ENCODE measurements around the gene WTIP.
"Not testable (repeated sequence)": the region's sequence is repeated elsewhere in the genome, so short reads cannot be mapped to it uniquely, and the experiment has no call there.

The WTIP gene

GRCh38 chr19:34508540-34508939, 27.0 kb downstream of the WTIP start:
- H3K79me2 ChIP-seq (ENCODE audit: insufficient read depth, low read length): no peaks in the 10 kb centered on the region
- no peak overlapping the region for H2AFZ ChIP-seq (ENCODE audit: low read length)

DNA sequence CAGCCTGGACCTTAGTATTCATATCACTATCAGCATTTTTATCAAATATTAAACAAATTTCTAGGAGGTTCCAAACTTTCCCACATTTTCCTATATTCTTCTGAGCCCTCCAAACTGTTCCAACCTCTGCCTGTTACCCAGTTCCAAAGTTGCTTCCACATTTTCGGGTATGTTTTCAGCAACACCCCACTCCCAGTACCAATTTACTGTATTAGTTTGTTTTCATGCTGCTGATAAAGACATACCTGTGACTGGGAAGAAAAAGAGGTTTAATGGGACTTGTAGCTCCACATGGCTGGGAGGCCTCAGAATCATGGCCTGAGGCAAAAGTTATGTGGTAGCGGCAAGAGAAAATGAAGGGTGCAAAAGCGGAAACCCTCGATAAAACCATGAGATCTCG, 29.3 kb downstream of the WTIP start:
- not testable (repeated sequence) for H3K27me3 ChIP-seq (ENCODE audit: insufficient read depth, low read length); H2AFZ ChIP-seq (ENCODE audit: low read length); H3K27ac ChIP-seq (ENCODE audit: low read depth, low read length, poor library complexity, severe bottlenecking); H3K4me1 ChIP-seq (ENCODE audit: insufficient read depth, low read length, severe bottlenecking); H3K9ac ChIP-seq (ENCODE audit: low read length); H3K9me3 ChIP-seq (ENCODE audit: low read length); H3K79me2 ChIP-seq (ENCODE audit: insufficient read depth, low read length); H3K36me3 ChIP-seq (ENCODE audit: insufficient read depth, low read length); H3F3A ChIP-seq (ENCODE audit: insufficient read depth, low read length); H4K20me1 ChIP-seq (ENCODE audit: insufficient read depth, low read length); H3K9me2 ChIP-seq (ENCODE audit: low read depth, low read length); H3K4me3 ChIP-seq (ENCODE audit: low read depth, low read length, poor library complexity, severe bottlenecking); H3K4me2 ChIP-seq (ENCODE audit: low read length)

More at GRCh38 chr19:34508540-34508939, 27.0 kb downstream of the WTIP start:
- H3K27me3 ChIP-seq (ENCODE audit: insufficient read depth, low read length): no peaks in the 10 kb centered on the region; the same call in 1 of the 2 replicates
- H3K9ac ChIP-seq (ENCODE audit: low read length): no peak overlapping the region
- H3K36me3 ChIP-seq (ENCODE audit: insufficient read depth, low read length): no peaks in the 10 kb centered on the region
- no peaks in the 10 kb centered on the region; the same call in 1 of the 2 replicates for H3K9me3 ChIP-seq (ENCODE audit: low read length)
- H3F3A ChIP-seq (ENCODE audit: insufficient read depth, low read length): no peaks in the 10 kb centered on the region
- no peak overlapping the region for H3K4me3 ChIP-seq (ENCODE audit: low read depth, low read length, poor library complexity, severe bottlenecking)
- H3K9me2 ChIP-seq (ENCODE audit: low read depth, low read length): no peaks in the 10 kb centered on the region
- TF ChIP-seq CTCF (IDR thresholded peaks at IDR 0.05; ENCODE audit: low read length) (no peak), EZH2 (IDR thresholded peaks at IDR 0.05; ENCODE audit: borderline replicate concordance, low read length) (no peak)
- no peak overlapping the region for H3K27ac ChIP-seq (ENCODE audit: low read depth, low read length, poor library complexity, severe bottlenecking)
- H3K4me2 ChIP-seq (ENCODE audit: low read length): no peak overlapping the region
- no peaks in the 10 kb centered on the region for H4K20me1 ChIP-seq (ENCODE audit: insufficient read depth, low read length)
- no peaks in the 10 kb centered on the region for H3K4me1 ChIP-seq (ENCODE audit: insufficient read depth, low read length, severe bottlenecking)

DNA sequence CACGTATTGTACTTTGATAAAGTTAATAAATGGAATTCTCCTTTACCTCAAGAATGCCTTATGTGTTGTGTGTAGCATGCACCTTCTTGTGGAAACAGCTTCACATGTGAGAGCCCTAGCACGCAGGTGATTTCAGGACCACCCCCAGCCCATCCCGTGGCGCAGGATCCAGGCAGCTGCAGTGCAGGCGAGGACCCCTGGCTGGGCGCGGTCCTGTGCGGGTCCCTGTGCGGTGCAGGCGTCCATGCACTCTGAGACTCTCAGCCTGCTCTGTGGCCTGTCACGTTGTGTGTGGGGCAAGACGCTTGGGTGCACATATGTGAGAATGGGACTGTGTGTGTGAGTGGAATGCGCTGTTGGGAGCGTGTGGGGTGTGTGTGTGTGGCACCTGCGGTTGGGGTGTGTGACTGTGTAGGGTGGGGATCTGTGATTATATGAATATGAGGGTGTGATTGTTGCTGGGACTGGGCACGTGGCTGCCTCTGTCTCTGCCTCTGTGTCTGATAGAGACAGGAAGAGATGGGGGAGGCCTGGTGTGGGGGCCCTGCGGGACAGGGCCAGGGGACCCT, 30.8 kb downstream of the WTIP start:
- no peak for TF ChIP-seq EZH2 (IDR thresholded peaks at IDR 0.05; ENCODE audit: borderline replicate concordance, low read length)
- TF ChIP-seq CTCF (IDR thresholded peaks at IDR 0.05; ENCODE audit: low read length): no peak
- Histone ChIP-seq H3K4me2 (ENCODE audit: low read length) (no peak overlapping the region), H3K36me3 (ENCODE audit: insufficient read depth, low read length) (no peaks in the 10 kb centered on the region), H2AFZ (ENCODE audit: low read length) (no peak overlapping the region), H3K4me1 (ENCODE audit: insufficient read depth, low read length, severe bottlenecking) (no peaks in the 10 kb centered on the region), H4K20me1 (ENCODE audit: insufficient read depth, low read length) (no peaks in the 10 kb centered on the region), H3K9me2 (ENCODE audit: low read depth, low read length) (no peaks in the 10 kb centered on the region), H3K4me3 (ENCODE audit: low read depth, low read length, poor library complexity, severe bottlenecking) (no peak overlapping the region), H3K79me2 (ENCODE audit: insufficient read depth, low read length) (no peaks in the 10 kb centered on the region), H3K27ac (ENCODE audit: low read depth, low read length, poor library complexity, severe bottlenecking) (no peak overlapping the region), H3K9ac (ENCODE audit: low read length) (no peak overlapping the region), H3K27me3 (ENCODE audit: insufficient read depth, low read length) (no peaks in the 10 kb centered on the region; the same call in 1 of the 2 replicates), H3K9me3 (ENCODE audit: low read length) (no peaks in the 10 kb centered on the region; the same call in 1 of the 2 replicates), H3F3A (ENCODE audit: insufficient read depth, low read length) (no peaks in the 10 kb centered on the region)

DNA sequence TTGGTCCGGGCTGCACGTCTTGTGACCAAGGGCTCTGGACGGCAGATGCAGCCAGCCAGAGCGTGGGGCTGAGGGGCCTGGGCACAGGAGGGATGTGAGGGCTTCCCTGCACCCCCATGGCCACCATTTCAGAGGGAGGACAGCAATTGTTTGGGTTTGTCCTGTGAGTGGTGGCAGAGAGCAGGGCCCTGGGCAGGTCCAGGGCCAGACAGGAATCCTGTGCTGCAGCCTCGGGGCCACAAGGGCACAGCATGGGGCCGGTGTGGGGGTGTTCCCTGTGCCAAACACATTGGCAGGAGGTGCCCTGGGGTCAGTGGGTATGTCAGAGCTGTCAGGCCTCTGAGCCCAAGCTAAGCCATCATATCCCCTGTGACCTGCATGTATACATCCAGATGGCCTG, 32.2 kb downstream of the WTIP start:
- Histone ChIP-seq H3K36me3 (ENCODE audit: insufficient read depth, low read length) (no peaks in the 10 kb centered on the region), H3K79me2 (ENCODE audit: insufficient read depth, low read length) (no peaks in the 10 kb centered on the region), H2AFZ (ENCODE audit: low read length) (no peak overlapping the region), H3K27ac (ENCODE audit: low read depth, low read length, poor library complexity, severe bottlenecking) (no peak overlapping the region), H3K9me3 (ENCODE audit: low read length) (no peaks in the 10 kb centered on the region; the same call in 1 of the 2 replicates), H3K27me3 (ENCODE audit: insufficient read depth, low read length) (no peaks in the 10 kb centered on the region; the same call in 1 of the 2 replicates), H3F3A (ENCODE audit: insufficient read depth, low read length) (no peaks in the 10 kb centered on the region), H3K9ac (ENCODE audit: low read length) (no peak overlapping the region), H3K4me3 (ENCODE audit: low read depth, low read length, poor library complexity, severe bottlenecking) (no peak overlapping the region), H3K4me2 (ENCODE audit: low read length) (no peak overlapping the region), H3K4me1 (ENCODE audit: insufficient read depth, low read length, severe bottlenecking) (no peaks in the 10 kb centered on the region), H3K9me2 (ENCODE audit: low read depth, low read length) (no peaks in the 10 kb centered on the region), H4K20me1 (ENCODE audit: insufficient read depth, low read length) (no peaks in the 10 kb centered on the region)
- TF ChIP-seq EZH2 (IDR thresholded peaks at IDR 0.05; ENCODE audit: borderline replicate concordance, low read length): no peak
- no peak for TF ChIP-seq CTCF (IDR thresholded peaks at IDR 0.05; ENCODE audit: low read length)

Data from OCI-LY1 (cell line).